GDM1 (cell line): Measurements from ENCODE around the gene FUT8.

Experiments used
- DNase-seq: peaks from one replicate; lab custom pipeline; 2025; lab: John Stamatoyannopoulos, UW

FUT8 gene

GRCh38 chr14:65558363-65558762 is 145.8 kb downstream of the FUT8 start:
- DNase-seq: no peak

- no peak for DNase-seq
Observed at GRCh38 chr14:65560340-65561027, 148.0 kb downstream of the FUT8 start.

DNA sequence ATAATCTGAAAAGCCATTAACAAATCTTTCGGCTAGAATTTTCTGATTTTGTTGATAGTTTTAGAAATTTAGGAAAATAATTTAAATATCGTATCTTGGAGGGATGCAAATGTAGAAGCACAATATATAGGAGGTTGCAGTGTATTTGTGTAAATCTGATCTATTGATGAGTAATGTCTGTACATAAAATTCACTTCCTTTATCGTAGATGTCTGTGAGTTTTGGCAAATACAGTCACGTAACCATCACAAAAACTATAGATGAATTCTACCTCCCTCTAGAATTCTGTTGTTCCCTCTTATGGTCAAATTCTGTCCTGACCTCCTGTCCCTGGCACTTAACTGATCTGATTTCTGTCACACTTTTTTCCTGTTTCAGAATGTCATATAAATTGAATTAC is 151.8 kb downstream of the FUT8 start:
- DNase-seq: no peak

DNA sequence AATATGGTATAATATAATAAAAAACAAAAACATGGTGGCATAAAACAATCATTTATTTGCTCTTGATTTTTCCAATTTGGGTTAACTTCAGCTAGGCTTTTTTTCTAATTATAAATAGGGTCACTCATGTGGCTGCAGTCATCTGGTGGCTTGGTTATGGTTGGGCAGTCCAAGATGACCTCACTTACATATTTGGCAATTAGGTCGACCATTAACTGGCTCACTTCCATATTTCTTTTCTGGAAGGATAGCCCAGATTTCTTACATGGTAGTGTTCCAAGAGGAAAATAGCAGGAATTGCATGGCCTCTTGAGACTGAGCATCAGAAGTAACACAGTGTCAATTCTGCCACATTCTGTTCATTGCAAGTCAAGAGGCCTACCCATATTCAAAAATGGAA is 153.4 kb downstream of the FUT8 start:
- no peak for DNase-seq

GRCh38 chr14:65566820-65567522 is 154.4 kb downstream of the FUT8 start:
- no peak for DNase-seq

GRCh38 chr14:65574611-65575010 is 162.1 kb downstream of the FUT8 start:
- DNase-seq: no peak

- no peak for DNase-seq
Observed at GRCh38 chr14:65575389-65575788, 162.9 kb downstream of the FUT8 start.

DNA sequence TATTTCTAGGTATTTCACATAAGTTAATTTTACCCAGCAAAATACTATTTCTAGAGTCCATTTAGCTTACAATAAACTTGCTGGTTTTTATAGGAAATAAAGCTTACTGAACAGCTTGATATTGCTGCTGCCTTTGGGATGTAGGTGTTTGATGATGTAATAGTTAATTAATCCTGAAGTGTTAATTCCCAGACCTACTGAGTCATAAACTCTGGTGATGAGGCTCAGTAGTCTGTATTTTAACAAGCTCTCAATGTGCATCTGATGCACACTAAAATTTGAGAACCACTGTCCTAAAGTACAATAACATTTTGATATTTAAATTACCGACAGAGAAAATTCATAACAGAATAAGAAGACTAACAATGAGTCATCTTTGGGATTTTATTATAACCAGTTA is 168.4 kb downstream of the FUT8 start:
- DNase-seq: no peak

DNA sequence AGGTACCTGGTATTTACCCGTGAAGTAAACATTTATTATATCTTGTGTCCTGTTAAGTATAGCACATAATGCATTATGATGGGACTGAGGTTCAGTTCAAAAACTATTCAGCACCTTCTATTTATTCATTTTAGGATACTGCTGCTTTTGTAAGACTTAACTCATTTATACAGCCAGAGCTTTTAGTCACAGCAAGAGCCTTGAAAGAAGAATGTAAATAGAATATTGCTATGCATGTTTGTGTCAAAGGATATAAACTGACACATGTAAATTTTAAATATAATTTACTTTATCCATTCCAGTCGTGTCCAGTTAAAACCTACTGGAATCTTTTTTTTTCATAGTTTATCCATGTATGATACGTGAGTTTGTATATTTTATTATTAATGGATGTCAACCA is 168.8 kb downstream of the FUT8 start:
- no peak for DNase-seq

- no peak for DNase-seq
Observed at GRCh38 chr14:65581799-65582198, 169.3 kb downstream of the FUT8 start.

GRCh38 chr14:65585216-65585615 is 172.7 kb downstream of the FUT8 start:
- DNase-seq: no peak

GRCh38 chr14:65588426-65589140 is 176.1 kb downstream of the FUT8 start:
- DNase-seq: no peak

GRCh38 chr14:65594153-65594881 is 181.8 kb downstream of the FUT8 start:
- DNase-seq: no peak

DNA sequence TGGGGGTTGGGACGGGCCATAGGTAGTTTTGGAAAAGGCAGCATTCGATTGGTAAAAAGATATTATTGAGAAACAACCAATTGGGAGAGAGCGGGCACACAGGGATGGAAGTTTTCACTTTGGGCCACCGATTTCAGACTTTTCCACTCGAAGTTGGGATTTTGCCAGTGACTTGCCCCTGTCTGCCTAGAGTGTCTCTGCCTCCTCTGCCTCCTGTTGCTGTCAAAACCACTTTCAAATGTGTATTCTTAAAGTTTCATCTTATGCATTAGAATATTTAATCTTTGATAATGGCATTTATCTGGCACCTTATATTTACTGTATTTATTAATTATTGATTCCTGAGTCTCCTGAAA is 182.3 kb downstream of the FUT8 start:
- no peak for DNase-seq

- DNase-seq: no peak
Observed at GRCh38 chr14:65599375-65599774, 186.8 kb downstream of the FUT8 start.

GRCh38 chr14:65600742-65601141 is 188.2 kb downstream of the FUT8 start:
- DNase-seq: no peak

DNA sequence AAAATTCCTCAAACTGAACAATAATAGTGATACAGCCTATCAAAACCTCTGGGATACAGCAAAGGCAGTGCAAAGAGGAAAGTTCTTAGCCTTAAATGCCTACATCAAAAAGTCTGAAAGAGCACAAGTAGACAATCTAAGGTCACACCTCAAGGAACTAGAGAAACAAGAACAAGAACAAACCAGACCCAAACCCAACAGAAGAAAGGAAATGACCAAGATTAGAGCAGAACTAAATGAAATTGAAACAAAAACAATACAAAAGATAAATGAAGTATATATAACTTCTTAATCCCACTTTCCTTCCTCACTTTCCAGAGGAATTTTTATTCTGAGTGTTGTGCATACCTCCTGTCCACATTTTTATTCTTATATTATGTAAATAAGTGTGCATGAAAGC is 192.0 kb downstream of the FUT8 start:
- DNase-seq: no peak

DNA sequence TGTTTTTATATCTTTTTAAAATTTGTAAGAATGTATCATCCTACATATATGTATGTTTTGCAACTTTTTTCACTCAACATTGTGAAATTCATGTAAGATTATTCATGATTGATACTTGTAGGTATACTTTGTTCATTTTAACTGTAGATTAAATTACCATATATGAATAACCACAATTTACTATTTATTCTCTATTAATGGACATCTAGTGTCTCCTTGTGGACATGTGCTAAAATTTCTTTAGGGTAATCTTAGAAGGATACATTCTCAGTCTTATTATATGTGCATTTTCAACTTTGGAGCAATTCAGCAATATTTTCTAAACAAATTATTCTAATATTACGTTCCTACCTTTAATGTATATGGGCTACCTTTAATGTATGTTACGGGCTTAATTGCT is 192.4 kb downstream of the FUT8 start:
- DNase-seq: no peak

GRCh38 chr14:65606460-65606859 is 193.9 kb downstream of the FUT8 start:
- DNase-seq: no peak

DNA sequence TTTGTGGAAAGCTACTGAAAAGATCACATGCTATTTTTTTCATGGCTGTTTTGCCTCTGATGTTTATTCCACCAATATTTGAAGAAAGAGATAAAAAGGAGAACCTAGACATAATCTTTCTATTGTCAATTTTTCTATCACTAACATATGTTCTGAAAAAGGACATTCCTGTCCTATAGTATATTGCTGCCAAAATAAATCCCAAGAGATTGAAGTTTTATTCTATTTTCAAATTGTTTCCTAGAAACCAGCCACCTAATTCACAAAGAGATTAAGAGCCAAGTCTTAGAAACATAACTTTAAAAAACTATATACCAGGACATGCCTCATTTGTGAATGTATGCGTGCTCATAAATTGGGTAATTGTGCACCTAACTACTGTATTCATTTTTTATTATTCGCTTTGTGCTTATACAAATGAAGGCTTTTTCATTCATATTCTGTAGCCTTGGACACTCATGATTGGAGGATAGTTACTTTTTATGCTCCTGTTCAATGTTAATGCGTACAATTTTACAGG is 200.7 kb downstream of the FUT8 start:
- no peak for DNase-seq

GRCh38 chr14:65618996-65619395 is 206.5 kb downstream of the FUT8 start:
- DNase-seq: no peak

GRCh38 chr14:65620195-65620594 is 207.7 kb downstream of the FUT8 start:
- DNase-seq: no peak
